ENCODE measurements around the gene TMEM128. TPM values are rescaled to one million over a fixed set of nuclear protein-coding genes. Genes with fewer than 3 reads are reported as not detected.
A peak's percentile ranks its signal among the peaks of the same experiment; 100 is the strongest.

TMEM128 gene
- polyA plus RNA-seq, 1 donor (not counting 4 experiments of a cell fraction or from before 2014, with no cell fraction given) = 32.7 TPM

GRCh38 chr4:4228356-4228668 lies 19.7 kb downstream of the TMEM128 start:
- Histone ChIP-seq H2AFZ (ENCODE audit: control insufficient read depth, low read length) (no peak overlapping the region), H3K27me3 (ENCODE audit: control insufficient read depth, extremely low read depth, insufficient read depth, low read length) (peaks cover 48% of the 10 kb centered on the region), H3K4me1 (ENCODE audit: control insufficient read depth, extremely low read depth, insufficient read depth, low read length) (no peaks in the 10 kb centered on the region), H3K27ac (ENCODE audit: control insufficient read depth, insufficient read depth, low read length) (no peak overlapping the region), H3K9ac (ENCODE audit: control insufficient read depth, extremely low read depth, insufficient read depth, low read length) (no peak overlapping the region), H3K36me3 (ENCODE audit: control insufficient read depth in 2 of 2, extremely low read depth in 1 of 2, insufficient read depth in 2 of 2, low read length in 2 of 2) (no peaks in the 10 kb centered on the region), H3K9me1 (ENCODE audit: control insufficient read depth, extremely low read depth, insufficient read depth, low read length) (no peaks in the 10 kb centered on the region), H3K4me2 (ENCODE audit: control insufficient read depth, extremely low read depth, insufficient read depth, low read depth, low read length) (no peak overlapping the region), H3K4me3 (ENCODE audit: control insufficient read depth in 2 of 3, extremely low read depth in 1 of 3, insufficient read depth in 2 of 3, low read depth in 1 of 3, low read length in 3 of 3) (no peak overlapping the region), H3K9me3 (ENCODE audit: control insufficient read depth, low read depth, low read length) (no peaks in the 10 kb centered on the region), H3K79me2 (ENCODE audit: control insufficient read depth, insufficient read depth, low read length) (no peaks in the 10 kb centered on the region), H4K20me1 (ENCODE audit: control insufficient read depth, extremely low read depth, insufficient read depth, low read length) (no peaks in the 10 kb centered on the region)
- TF ChIP-seq CTCF (optimal IDR thresholded peaks at IDR 0.05 in 1 of 3, IDR thresholded peaks at IDR 0.05 in 1 of 3, conservative IDR thresholded peaks at IDR 0.05 in 1 of 3; ENCODE audit: extremely low read depth in 1 of 3, insufficient read depth in 2 of 3, low read length in 3 of 3) (no peak), EZH2 (IDR thresholded peaks at IDR 0.05; ENCODE audit: low read length) (no peak)
- no peak for FAIRE-seq
- dilution Hi-C loops (cut with MboI; ENCODE audit: extremely low pct_ligation_motif_present, low sequenced_read_pairs) = no loop called here
- DNase-seq (ENCODE audit: low read depth, low spot score) = no peak

- Histone ChIP-seq H3K4me3 (ENCODE audit: control insufficient read depth in 2 of 3, extremely low read depth in 1 of 3, insufficient read depth in 2 of 3, low read depth in 1 of 3, low read length in 3 of 3) (no peak overlapping the region), H3K36me3 (ENCODE audit: control insufficient read depth in 2 of 2, extremely low read depth in 1 of 2, insufficient read depth in 2 of 2, low read length in 2 of 2) (no peaks in the 10 kb centered on the region), H3K79me2 (ENCODE audit: control insufficient read depth, insufficient read depth, low read length) (no peaks in the 10 kb centered on the region), H3K9me1 (ENCODE audit: control insufficient read depth, extremely low read depth, insufficient read depth, low read length) (no peaks in the 10 kb centered on the region), H3K9ac (ENCODE audit: control insufficient read depth, extremely low read depth, insufficient read depth, low read length) (no peak overlapping the region), H3K27ac (ENCODE audit: control insufficient read depth, insufficient read depth, low read length) (no peak overlapping the region), H3K27me3 (ENCODE audit: control insufficient read depth, extremely low read depth, insufficient read depth, low read length) (peaks cover 52% of the 10 kb centered on the region), H2AFZ (ENCODE audit: control insufficient read depth, low read length) (no peak overlapping the region), H4K20me1 (ENCODE audit: control insufficient read depth, extremely low read depth, insufficient read depth, low read length) (no peaks in the 10 kb centered on the region), H3K4me1 (ENCODE audit: control insufficient read depth, extremely low read depth, insufficient read depth, low read length) (no peaks in the 10 kb centered on the region), H3K9me3 (ENCODE audit: control insufficient read depth, low read depth, low read length) (no peaks in the 10 kb centered on the region), H3K4me2 (ENCODE audit: control insufficient read depth, extremely low read depth, insufficient read depth, low read depth, low read length) (no peak overlapping the region)
- DNase-seq (ENCODE audit: low read depth, low spot score) = no peak
- FAIRE-seq = no peak
- dilution Hi-C loops (cut with MboI; ENCODE audit: extremely low pct_ligation_motif_present, low sequenced_read_pairs) = no loop called here
- TF ChIP-seq EZH2 (IDR thresholded peaks at IDR 0.05; ENCODE audit: low read length) (peak; percentile 98), CTCF (optimal IDR thresholded peaks at IDR 0.05 in 1 of 3, IDR thresholded peaks at IDR 0.05 in 1 of 3, conservative IDR thresholded peaks at IDR 0.05 in 1 of 3; ENCODE audit: extremely low read depth in 1 of 3, insufficient read depth in 2 of 3, low read length in 3 of 3) (no peak)
These were observed 20.3 kb downstream of the TMEM128 start for GRCh38 chr4:4227510-4228355.

Measured in keratinocyte (primary cell).